RWPE1 (cell line): ENCODE data around the gene HSP90AA1.

Experiments
- CTCF ChIA-PET: fragments of 350-600 bp; sonication (Branson Sonifier 250); formaldehyde crosslinking; extraction: SDS; loops from one replicate; lab custom pipeline; 2021; lab: Yijun Ruan, JAX
- POLR2A ChIA-PET: fragments of 400-600 bp; formaldehyde crosslinking; extraction: SDS; loops from one replicate; lab custom pipeline; 2020; ENCODE audit warnings: antibody characterized with exemption; ENCODE audit not compliant: low non-redundant PET; lab: Yijun Ruan, JAX
- DNase-seq: peaks from one replicate; pipeline ENCODE4 v3.0.0; 2012; ENCODE audit warnings: low spot score
- H3K27ac ChIP-seq: fragments of 450-650 bp; 2 replicates; pipeline ENCODE4 v1.5.1; 2017
- TF ChIP-seq, protein P1 (sequence below): fragments of 450-650 bp; conservative IDR thresholded peaks from 2 replicates; pipeline ENCODE4 v1.5.1; 2017; ENCODE audit warnings: low read depth, mild to moderate bottlenecking

The HSP90AA1 gene

DNA sequence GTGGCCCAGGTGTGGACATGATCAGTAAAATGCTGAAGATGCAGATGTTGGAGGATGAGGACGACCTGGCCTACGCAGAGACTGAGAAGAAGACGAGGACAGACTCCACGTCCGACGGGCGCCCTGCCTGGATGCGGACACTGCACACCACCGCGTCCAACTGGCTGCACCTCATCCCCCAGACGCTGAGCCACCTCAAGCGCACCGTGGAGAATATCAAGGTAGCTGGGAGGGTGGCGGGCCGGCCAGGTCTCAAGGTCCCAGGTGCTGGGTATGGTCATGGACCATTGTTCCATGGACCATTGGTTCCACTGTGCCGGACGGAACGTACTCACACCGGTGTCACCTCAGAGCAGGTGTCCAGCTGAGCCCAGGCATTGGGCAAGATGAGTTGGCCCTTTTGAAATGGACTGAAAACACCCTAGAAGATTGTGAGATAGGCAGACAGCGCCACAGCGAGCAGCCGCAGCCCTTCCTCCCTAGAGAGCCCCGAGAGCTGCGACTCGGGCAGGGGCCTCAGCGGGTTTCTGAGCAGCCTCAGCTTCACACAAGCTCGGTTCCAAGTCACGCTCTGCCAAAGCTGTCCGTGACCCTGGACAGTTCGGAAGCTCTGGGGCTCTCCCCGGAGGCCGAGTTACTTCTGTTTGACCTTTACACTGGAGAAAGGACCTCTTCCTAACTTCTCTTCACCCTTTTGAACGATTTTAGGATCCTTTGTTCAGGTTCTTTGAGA lies 38.9 kb downstream of the HSP90AA1 start:
- CTCF ChIA-PET, result interaction anchor here (0.6 to 1.2 kb wide), 2 partner anchors 48 to 49 kb away, joined by 3 read pairs; no protein-coding TSS in a partner anchor
- TF ChIP-seq, protein P1, sequence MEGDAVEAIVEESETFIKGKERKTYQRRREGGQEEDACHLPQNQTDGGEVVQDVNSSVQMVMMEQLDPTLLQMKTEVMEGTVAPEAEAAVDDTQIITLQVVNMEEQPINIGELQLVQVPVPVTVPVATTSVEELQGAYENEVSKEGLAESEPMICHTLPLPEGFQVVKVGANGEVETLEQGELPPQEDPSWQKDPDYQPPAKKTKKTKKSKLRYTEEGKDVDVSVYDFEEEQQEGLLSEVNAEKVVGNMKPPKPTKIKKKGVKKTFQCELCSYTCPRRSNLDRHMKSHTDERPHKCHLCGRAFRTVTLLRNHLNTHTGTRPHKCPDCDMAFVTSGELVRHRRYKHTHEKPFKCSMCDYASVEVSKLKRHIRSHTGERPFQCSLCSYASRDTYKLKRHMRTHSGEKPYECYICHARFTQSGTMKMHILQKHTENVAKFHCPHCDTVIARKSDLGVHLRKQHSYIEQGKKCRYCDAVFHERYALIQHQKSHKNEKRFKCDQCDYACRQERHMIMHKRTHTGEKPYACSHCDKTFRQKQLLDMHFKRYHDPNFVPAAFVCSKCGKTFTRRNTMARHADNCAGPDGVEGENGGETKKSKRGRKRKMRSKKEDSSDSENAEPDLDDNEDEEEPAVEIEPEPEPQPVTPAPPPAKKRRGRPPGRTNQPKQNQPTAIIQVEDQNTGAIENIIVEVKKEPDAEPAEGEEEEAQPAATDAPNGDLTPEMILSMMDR, result no peak
- no peak for DNase-seq
- POLR2A ChIA-PET, result interaction anchor here (0.6 kb wide), 1 partner anchor 47 kb away, joined by 5 read pairs; no protein-coding TSS in a partner anchor
- H3K27ac ChIP-seq, result peak overlapping the region; percentile 7; the same call in 1 of the 2 replicates

DNA sequence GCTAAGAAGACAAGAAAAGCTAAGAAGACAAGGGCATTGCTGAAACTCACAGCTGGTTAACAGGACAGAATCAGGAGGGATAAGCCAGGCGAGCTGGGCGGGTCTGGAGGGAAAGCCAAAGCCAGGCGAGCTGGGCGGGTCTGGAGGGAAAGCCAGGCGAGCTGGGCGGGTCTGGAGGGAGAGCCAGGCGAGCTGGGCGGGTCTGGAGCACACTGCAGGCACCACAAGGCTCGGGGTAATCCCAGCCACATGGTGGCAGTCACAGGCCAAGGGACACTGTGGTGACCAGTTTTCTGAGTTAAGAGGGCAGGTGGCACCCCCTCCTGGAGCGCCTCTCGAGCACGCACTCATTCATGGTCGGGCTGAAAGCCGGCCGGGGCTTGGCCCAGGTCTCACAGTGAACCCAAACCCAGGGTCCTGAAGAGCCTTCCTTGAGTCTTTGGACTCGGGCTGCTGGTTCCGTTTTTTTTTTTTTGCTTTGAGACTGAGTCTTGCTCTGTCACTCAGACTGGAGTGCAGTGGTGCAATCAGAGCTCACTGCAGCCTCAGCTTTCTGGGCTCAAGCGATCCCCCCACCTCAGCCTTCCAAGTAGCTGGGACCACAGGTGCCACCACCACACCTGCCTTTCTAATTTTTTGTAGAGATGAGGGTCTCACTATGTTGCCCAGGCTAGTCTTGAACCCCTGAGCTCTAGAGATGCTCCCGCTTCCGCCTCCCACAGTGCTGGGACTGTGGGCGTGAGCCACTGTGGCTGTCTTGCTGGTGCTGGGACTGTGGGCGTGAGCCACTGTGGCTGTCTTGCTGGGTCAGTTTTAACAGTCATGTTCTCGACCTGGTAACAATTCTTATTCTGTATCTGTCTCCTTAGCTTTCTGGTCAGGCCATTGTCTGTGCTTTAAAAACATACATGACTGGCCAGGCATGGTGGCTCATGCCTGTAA lies 40.2 kb downstream of the HSP90AA1 start:
- TF ChIP-seq, protein P1, result peak; percentile 36
- ChIA-PET POLR2A (no interaction called here), CTCF (interaction anchor here (0.6 to 1.0 kb wide), 4 partner anchors 16 to 255 kb away, joined by 3 to 5 read pairs (median 4); no protein-coding TSS in a partner anchor)
- peak overlapping the region; percentile 58 for H3K27ac ChIP-seq
- peak; percentile 26 for DNase-seq

DNA sequence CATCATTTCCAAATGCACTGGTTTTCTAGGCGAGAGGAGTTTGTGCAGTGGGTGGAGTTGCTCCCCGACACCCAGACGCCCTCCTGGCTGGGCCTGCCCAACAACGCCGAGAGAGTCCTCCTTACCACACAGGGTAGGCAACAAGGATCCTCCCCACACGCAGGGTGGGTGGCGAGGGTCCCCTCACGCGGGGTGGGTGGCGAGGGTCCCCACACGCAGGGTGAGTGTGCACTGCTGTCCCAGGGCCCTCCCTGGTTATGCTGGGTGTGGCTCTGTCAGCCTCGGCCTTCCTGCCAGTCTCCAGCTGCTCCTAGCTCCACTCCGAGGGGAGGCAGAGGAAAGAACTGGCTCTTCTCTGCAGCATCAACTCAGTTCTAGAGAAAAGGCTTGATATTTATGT lies 42.3 kb downstream of the HSP90AA1 start:
- TF ChIP-seq, protein P1, result no peak
- CTCF ChIA-PET, result no interaction called here
- POLR2A ChIA-PET, result no interaction called here
- DNase-seq, result no peak
- H3K27ac ChIP-seq, result peak overlapping the region; percentile 58

DNA sequence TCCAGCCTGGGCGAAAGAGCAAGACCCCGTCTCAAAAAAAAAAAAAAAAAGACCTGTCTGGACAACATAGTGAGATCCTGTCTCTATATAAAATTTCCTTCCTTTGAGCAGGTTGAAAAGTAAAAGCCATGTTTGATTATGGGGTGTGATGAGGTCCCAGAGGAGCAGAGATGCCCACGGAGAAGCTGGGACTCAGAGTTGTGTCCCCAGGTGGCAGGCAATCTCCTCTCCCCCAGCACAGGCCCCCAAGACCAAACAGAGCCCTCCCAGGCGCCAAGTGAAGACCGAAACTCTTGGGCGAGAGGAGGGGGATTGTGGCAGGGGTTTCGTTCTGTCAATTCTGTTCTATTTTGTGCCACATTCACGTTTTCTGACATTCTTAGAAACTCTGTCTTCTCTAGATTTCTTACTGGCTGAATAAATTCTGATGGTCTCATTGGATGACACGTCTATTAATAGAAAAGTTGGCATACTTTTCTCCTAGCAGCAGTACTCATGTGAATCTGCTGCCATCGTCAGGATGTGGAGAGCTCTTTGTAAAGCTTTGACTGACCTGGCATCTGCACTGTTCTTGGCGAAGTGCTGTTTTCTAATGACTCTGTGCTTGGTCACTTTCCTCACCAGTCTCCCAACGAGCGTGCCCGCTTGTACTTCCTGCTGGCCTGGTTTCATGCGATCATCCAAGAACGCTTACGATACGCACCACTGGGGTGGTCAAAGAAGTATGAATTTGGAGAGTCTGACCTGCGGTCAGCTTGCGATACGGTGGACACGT lies 43.4 kb downstream of the HSP90AA1 start:
- TF ChIP-seq, protein P1, result no peak
- peak overlapping the region; percentile 9; the same call in 1 of the 2 replicates for H3K27ac ChIP-seq
- ChIA-PET CTCF (interaction anchor here (0.9 kb wide), 1 partner anchor 76 kb away, joined by 4 read pairs; no protein-coding TSS in a partner anchor), POLR2A (no interaction called here)
- DNase-seq, result no peak

DNA sequence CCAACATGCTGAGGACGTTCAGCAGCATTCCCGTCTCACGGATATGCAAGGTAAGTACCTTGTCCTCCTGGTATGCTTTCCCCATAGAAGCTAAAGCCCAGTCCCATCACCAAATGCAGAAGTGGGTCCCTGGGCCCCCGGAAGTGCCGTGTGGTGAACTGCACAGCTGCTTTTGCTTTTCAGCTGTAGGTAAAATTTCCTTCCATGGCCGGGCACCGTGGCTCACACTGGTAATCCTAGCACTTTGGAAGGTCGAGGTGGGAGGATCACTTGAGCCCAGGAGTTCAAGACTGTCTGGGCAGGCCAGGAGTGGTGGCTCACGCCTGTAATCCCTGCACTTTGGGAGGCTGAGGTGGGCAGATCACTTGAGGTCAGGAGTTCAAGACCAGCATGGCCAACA lies 44.1 kb downstream of the HSP90AA1 start:
- POLR2A ChIA-PET, result no interaction called here
- CTCF ChIA-PET, result no interaction called here
- no peak for DNase-seq
- TF ChIP-seq, protein P1, result no peak
- H3K27ac ChIP-seq, result peak overlapping the region; percentile 9; the same call in 1 of the 2 replicates
